ENCODE measurements around the gene MLC1.

- no peak for TF ChIP-seq TAF1 (IDR thresholded peaks at IDR 0.05; ENCODE audit: borderline replicate concordance, low read depth, low read length)
- no peak for TF ChIP-seq RCOR1 (conservative IDR thresholded peaks at IDR 0.05; ENCODE audit: low read depth, low read length)
- TF ChIP-seq ATF7 (IDR thresholded peaks at IDR 0.05; ENCODE audit: low read depth) = no peak
- TF ChIP-seq CHD4 (IDR thresholded peaks at IDR 0.05) = no peak
- TF ChIP-seq POU2F2 (IDR thresholded peaks at IDR 0.05; ENCODE audit: borderline replicate concordance, low read depth, low read length) = no peak
- TF ChIP-seq CTCF (IDR thresholded peaks at IDR 0.05 in 2 of 3, conservative IDR thresholded peaks at IDR 0.05 in 1 of 3; ENCODE audit: control insufficient read depth in 2 of 3, extremely low read depth in 1 of 3, insufficient read depth in 1 of 3, low read depth in 3 of 3, low read length in 3 of 3) = no peak
Measured at GRCh38 chr22:50044485-50045118, 40.6 kb downstream of the MLC1 start.

All from GM12878 (cell line).